Measurements from ENCODE around the gene SLC35G6. TPM values are rescaled to one million over a fixed set of nuclear protein-coding genes. Genes with fewer than 3 reads are reported as not detected.

Gene SLC35G6
- total RNA-seq, 1 experiment from 2014 or later: 0.26 TPM

DNA sequence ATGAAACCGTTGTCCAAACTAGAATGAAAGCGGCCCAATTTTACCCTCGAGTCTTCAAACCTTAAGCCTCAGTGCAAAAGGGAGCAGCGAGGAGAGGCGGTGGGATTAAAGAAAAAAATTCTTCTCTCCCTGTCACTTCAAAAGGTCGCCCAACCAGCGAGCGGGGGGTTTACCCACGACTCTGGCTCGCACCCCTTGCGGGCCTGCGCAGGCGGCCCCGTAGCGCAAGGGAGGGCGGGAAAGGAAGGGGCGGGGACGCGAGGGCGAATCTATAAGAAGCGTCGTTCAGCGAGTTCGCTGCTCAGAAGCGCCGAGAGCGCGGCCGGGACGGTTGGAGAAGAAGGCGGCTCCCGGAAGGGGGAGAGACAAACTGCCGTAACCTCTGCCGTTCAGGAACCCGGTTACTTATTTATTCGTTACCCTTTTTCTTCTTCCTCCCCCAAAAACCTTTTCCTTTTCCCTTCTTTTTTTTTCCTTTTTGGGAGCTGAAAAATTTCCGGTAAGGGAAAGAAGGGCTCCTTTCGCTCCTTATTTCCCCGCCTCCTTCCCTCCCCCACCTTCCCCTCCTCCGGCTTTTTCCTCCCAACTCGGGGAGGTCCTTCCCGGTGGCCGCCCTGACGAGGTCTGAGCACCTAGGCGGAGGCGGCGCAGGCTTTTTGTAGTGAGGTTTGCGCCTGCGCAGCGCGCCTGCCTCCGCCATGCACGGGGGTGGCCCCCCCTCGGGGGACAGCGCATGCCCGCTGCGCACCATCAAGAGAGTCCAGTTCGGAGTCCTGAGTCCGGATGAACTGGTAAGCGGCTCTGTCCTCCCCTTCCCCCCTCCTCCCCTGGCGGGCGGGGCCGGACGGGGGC lies 3.0 kb downstream of the SLC35G6 start, which contains the start of gene POLR2A (continued):
- TF ChIP-seq, protein P1, sequence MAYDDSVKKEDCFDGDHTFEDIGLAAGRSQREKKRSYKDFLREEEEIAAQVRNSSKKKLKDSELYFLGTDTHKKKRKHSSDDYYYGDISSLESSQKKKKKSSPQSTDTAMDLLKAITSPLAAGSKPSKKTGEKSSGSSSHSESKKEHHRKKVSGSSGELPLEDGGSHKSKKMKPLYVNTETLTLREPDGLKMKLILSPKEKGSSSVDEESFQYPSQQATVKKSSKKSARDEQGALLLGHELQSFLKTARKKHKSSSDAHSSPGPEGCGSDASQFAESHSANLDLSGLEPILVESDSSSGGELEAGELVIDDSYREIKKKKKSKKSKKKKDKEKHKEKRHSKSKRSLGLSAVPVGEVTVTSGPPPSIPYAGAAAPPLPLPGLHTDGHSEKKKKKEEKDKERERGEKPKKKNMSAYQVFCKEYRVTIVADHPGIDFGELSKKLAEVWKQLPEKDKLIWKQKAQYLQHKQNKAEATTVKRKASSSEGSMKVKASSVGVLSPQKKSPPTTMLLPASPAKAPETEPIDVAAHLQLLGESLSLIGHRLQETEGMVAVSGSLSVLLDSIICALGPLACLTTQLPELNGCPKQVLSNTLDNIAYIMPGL (CRISPR knock-in tag; IDR thresholded peaks at IDR 0.05): peak; percentile 72; the same call in 1 of the 2 replicates
- TF ChIP-seq, protein P2, sequence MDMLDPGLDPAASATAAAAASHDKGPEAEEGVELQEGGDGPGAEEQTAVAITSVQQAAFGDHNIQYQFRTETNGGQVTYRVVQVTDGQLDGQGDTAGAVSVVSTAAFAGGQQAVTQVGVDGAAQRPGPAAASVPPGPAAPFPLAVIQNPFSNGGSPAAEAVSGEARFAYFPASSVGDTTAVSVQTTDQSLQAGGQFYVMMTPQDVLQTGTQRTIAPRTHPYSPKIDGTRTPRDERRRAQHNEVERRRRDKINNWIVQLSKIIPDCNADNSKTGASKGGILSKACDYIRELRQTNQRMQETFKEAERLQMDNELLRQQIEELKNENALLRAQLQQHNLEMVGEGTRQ (CRISPR knock-in tag; IDR thresholded peaks at IDR 0.05): no peak
- peak; percentile 97 for TF ChIP-seq RORB (CRISPR knock-in tag; IDR thresholded peaks at IDR 0.05)
- TF ChIP-seq ATF3 (CRISPR knock-in tag; conservative IDR thresholded peaks at IDR 0.05): no peak
- 0 out of 2 replicates have a peak, but pooled peaks have one; percentile 70 for TF ChIP-seq ZNF671 (CRISPR knock-in tag; IDR thresholded peaks at IDR 0.05)
- TF ChIP-seq TEAD1 (CRISPR knock-in tag; IDR thresholded peaks at IDR 0.05): peak; percentile 16
- TF ChIP-seq ZNF396 (CRISPR knock-in tag; IDR thresholded peaks at IDR 0.05; ENCODE audit: borderline replicate concordance): no peak
- TF ChIP-seq HMGA2 (CRISPR knock-in tag; IDR thresholded peaks at IDR 0.05): peak; percentile 40
- 0 out of 2 replicates have a peak, but pooled peaks have one; percentile 61 for TF ChIP-seq PRRX2 (CRISPR knock-in tag; IDR thresholded peaks at IDR 0.05)
- no peak for TF ChIP-seq KAT7 (CRISPR knock-in tag; IDR thresholded peaks at IDR 0.05; ENCODE audit: borderline replicate concordance)
- TF ChIP-seq FOXP1 (CRISPR knock-in tag; IDR thresholded peaks at IDR 0.05; ENCODE audit: borderline replicate concordance): peak; percentile 63; the same call in 1 of the 2 replicates
- TF ChIP-seq, protein P3, sequence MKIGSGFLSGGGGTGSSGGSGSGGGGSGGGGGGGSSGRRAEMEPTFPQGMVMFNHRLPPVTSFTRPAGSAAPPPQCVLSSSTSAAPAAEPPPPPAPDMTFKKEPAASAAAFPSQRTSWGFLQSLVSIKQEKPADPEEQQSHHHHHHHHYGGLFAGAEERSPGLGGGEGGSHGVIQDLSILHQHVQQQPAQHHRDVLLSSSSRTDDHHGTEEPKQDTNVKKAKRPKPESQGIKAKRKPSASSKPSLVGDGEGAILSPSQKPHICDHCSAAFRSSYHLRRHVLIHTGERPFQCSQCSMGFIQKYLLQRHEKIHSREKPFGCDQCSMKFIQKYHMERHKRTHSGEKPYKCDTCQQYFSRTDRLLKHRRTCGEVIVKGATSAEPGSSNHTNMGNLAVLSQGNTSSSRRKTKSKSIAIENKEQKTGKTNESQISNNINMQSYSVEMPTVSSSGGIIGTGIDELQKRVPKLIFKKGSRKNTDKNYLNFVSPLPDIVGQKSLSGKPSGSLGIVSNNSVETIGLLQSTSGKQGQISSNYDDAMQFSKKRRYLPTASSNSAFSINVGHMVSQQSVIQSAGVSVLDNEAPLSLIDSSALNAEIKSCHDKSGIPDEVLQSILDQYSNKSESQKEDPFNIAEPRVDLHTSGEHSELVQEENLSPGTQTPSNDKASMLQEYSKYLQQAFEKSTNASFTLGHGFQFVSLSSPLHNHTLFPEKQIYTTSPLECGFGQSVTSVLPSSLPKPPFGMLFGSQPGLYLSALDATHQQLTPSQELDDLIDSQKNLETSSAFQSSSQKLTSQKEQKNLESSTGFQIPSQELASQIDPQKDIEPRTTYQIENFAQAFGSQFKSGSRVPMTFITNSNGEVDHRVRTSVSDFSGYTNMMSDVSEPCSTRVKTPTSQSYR (CRISPR knock-in tag; IDR thresholded peaks at IDR 0.05): peak; percentile 79; the same call in 1 of the 2 replicates
- peak; percentile 45 for TF ChIP-seq NFYB (CRISPR knock-in tag; conservative IDR thresholded peaks at IDR 0.05; ENCODE audit: low read depth)
- TF ChIP-seq ZMAT4 (CRISPR knock-in tag; IDR thresholded peaks at IDR 0.05): peak; percentile 96
- peak; percentile 69; the same call in 1 of the 2 replicates for TF ChIP-seq ZBTB21 (CRISPR knock-in tag; IDR thresholded peaks at IDR 0.05; ENCODE audit: borderline replicate concordance)
- TF ChIP-seq SMAD4 (CRISPR knock-in tag; IDR thresholded peaks at IDR 0.05): no peak
- TF ChIP-seq JUN (CRISPR knock-in tag; IDR thresholded peaks at IDR 0.05): peak; percentile 44; the same call in 1 of the 2 replicates
- TF ChIP-seq, protein P4, sequence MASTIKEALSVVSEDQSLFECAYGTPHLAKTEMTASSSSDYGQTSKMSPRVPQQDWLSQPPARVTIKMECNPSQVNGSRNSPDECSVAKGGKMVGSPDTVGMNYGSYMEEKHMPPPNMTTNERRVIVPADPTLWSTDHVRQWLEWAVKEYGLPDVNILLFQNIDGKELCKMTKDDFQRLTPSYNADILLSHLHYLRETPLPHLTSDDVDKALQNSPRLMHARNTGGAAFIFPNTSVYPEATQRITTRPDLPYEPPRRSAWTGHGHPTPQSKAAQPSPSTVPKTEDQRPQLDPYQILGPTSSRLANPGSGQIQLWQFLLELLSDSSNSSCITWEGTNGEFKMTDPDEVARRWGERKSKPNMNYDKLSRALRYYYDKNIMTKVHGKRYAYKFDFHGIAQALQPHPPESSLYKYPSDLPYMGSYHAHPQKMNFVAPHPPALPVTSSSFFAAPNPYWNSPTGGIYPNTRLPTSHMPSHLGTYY (CRISPR knock-in tag; IDR thresholded peaks at IDR 0.05): peak; percentile 75; the same call in 1 of the 2 replicates
- TF ChIP-seq SOX15 (CRISPR knock-in tag; IDR thresholded peaks at IDR 0.05): peak; percentile 79
- TF ChIP-seq, protein P5, sequence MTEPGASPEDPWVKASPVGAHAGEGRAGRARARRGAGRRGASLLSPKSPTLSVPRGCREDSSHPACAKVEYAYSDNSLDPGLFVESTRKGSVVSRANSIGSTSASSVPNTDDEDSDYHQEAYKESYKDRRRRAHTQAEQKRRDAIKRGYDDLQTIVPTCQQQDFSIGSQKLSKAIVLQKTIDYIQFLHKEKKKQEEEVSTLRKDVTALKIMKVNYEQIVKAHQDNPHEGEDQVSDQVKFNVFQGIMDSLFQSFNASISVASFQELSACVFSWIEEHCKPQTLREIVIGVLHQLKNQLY (CRISPR knock-in tag; IDR thresholded peaks at IDR 0.05): no peak
- TF ChIP-seq E2F4 (CRISPR knock-in tag; IDR thresholded peaks at IDR 0.05; ENCODE audit: borderline replicate concordance, low read depth): peak; percentile 92; the same call in 1 of the 2 replicates
- TF ChIP-seq ZNF263 (CRISPR knock-in tag; IDR thresholded peaks at IDR 0.05; ENCODE audit: low read depth): peak; percentile 34; the same call in 1 of the 2 replicates
- peak; percentile 92 for TF ChIP-seq AR (CRISPR knock-in tag; IDR thresholded peaks at IDR 0.05)
- TF ChIP-seq, protein P6, sequence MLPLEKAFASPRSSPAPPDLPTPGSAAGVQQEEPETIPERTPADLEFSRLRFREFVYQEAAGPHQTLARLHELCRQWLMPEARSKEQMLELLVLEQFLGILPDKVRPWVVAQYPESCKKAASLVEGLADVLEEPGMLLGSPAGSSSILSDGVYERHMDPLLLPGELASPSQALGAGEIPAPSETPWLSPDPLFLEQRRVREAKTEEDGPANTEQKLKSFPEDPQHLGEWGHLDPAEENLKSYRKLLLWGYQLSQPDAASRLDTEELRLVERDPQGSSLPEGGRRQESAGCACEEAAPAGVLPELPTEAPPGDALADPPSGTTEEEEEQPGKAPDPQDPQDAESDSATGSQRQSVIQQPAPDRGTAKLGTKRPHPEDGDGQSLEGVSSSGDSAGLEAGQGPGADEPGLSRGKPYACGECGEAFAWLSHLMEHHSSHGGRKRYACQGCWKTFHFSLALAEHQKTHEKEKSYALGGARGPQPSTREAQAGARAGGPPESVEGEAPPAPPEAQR (CRISPR knock-in tag; IDR thresholded peaks at IDR 0.05): no peak

Measured in WTC11 (cell line).